Osteocyte (in vitro differentiated cells): ENCODE data around the gene KLHL2. TPM values are rescaled to one million over a fixed set of nuclear protein-coding genes. Genes with fewer than 3 reads are reported as not detected.
"Not testable (repeated sequence)": the region's sequence is repeated elsewhere in the genome, so short reads cannot be mapped to it uniquely, and the experiment has no call there.

Source experiments
- DNase-seq: peaks from one replicate; pipeline ENCODE4 v3.0.0; 2021; ENCODE audit warnings: mixed read lengths; ENCODE audit not compliant: unreplicated experiment; ENCODE audit errors: extremely low spot score
- H3K27ac Mint-ChIP-seq: one replicate; pipeline ENCODE4 v1.8.0; 2021; ENCODE audit warnings: mild to moderate bottlenecking, mixed read lengths; ENCODE audit not compliant: unreplicated experiment
- H3K27me3 Mint-ChIP-seq: one replicate; pipeline ENCODE4 v1.8.0; 2021; ENCODE audit warnings: mixed read lengths; ENCODE audit not compliant: unreplicated experiment
- H3K36me3 Mint-ChIP-seq: one replicate; pipeline ENCODE4 v1.8.0; 2021; ENCODE audit warnings: mixed read lengths; ENCODE audit not compliant: unreplicated experiment
- H3K4me1 Mint-ChIP-seq: one replicate; pipeline ENCODE4 v1.8.0; 2021; ENCODE audit warnings: mixed read lengths; ENCODE audit not compliant: unreplicated experiment
- H3K4me3 Mint-ChIP-seq: one replicate; pipeline ENCODE4 v1.8.0; 2021; ENCODE audit warnings: mild to moderate bottlenecking, moderate library complexity, mixed read lengths; ENCODE audit not compliant: unreplicated experiment
- H3K9me3 Mint-ChIP-seq: one replicate; pipeline ENCODE4 v1.8.0; 2021; ENCODE audit warnings: mixed read lengths; ENCODE audit not compliant: unreplicated experiment
- total RNA-seq: library from RNA; stranded (reverse); gene quantifications from 2 replicates; pipeline ENCODE4 v1.2.1, GENCODE V29; 2021
- TF ChIP-seq, protein P1 (sequence below): fragments of 200-600 bp; sonication (generic); IDR thresholded peaks from 2 replicates; pipeline ENCODE4 v1.5.0; 2021; ENCODE audit warnings: antibody characterized with exemption, mild to moderate bottlenecking, moderate library complexity

The KLHL2 gene
- total RNA-seq, 1 donor from 2014 or later: 19.1 TPM

- H3K9me3 Mint-ChIP-seq: peaks cover 9% of the 10 kb centered on the region
- TF ChIP-seq, protein P1, sequence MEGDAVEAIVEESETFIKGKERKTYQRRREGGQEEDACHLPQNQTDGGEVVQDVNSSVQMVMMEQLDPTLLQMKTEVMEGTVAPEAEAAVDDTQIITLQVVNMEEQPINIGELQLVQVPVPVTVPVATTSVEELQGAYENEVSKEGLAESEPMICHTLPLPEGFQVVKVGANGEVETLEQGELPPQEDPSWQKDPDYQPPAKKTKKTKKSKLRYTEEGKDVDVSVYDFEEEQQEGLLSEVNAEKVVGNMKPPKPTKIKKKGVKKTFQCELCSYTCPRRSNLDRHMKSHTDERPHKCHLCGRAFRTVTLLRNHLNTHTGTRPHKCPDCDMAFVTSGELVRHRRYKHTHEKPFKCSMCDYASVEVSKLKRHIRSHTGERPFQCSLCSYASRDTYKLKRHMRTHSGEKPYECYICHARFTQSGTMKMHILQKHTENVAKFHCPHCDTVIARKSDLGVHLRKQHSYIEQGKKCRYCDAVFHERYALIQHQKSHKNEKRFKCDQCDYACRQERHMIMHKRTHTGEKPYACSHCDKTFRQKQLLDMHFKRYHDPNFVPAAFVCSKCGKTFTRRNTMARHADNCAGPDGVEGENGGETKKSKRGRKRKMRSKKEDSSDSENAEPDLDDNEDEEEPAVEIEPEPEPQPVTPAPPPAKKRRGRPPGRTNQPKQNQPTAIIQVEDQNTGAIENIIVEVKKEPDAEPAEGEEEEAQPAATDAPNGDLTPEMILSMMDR: no peak
- DNase-seq: no peak
- H3K36me3 Mint-ChIP-seq: peaks cover 3% of the 10 kb centered on the region
- H3K27me3 Mint-ChIP-seq: peaks cover under 1% of the 10 kb centered on the region
- no peak overlapping the region for H3K27ac Mint-ChIP-seq
- H3K4me3 Mint-ChIP-seq: no peak overlapping the region
- no peaks in the 10 kb centered on the region for H3K4me1 Mint-ChIP-seq
Measured at GRCh38 chr4:165170819-165171218, 36.5 kb upstream of the KLHL2 start.

- not testable (repeated sequence) for H3K4me3 Mint-ChIP-seq, H3K27me3 Mint-ChIP-seq, H3K27ac Mint-ChIP-seq, H3K36me3 Mint-ChIP-seq, DNase-seq, H3K4me1 Mint-ChIP-seq
- H3K9me3 Mint-ChIP-seq: peaks cover 19% of the 10 kb centered on the region
Measured at GRCh38 chr4:165175470-165175869, 31.9 kb upstream of the KLHL2 start.

- no peaks in the 10 kb centered on the region for H3K27me3 Mint-ChIP-seq
- TF ChIP-seq, protein P1: no peak
- peaks cover 19% of the 10 kb centered on the region for H3K9me3 Mint-ChIP-seq
- no peak for DNase-seq
- no peak overlapping the region for H3K27ac Mint-ChIP-seq
- no peaks in the 10 kb centered on the region for H3K4me1 Mint-ChIP-seq
- peaks cover 3% of the 10 kb centered on the region for H3K36me3 Mint-ChIP-seq
- no peak overlapping the region for H3K4me3 Mint-ChIP-seq
Measured at GRCh38 chr4:165175879-165176278, 31.5 kb upstream of the KLHL2 start.

GRCh38 chr4:165177725-165178666 lies 29.4 kb upstream of the KLHL2 start:
- DNase-seq: no peak
- TF ChIP-seq, protein P1: no peak
- H3K4me1 Mint-ChIP-seq: no peaks in the 10 kb centered on the region
- H3K9me3 Mint-ChIP-seq: peaks cover 19% of the 10 kb centered on the region
- no peaks in the 10 kb centered on the region for H3K27me3 Mint-ChIP-seq
- H3K27ac Mint-ChIP-seq: no peak overlapping the region
- no peak overlapping the region for H3K4me3 Mint-ChIP-seq
- H3K36me3 Mint-ChIP-seq: peaks cover 3% of the 10 kb centered on the region

- H3K9me3 Mint-ChIP-seq: peaks cover 3% of the 10 kb centered on the region
- TF ChIP-seq, protein P1: no peak
- H3K4me1 Mint-ChIP-seq: no peaks in the 10 kb centered on the region
Measured at GRCh38 chr4:165184220-165184619, 23.1 kb upstream of the KLHL2 start.

GRCh38 chr4:165184998-165185397 lies 22.4 kb upstream of the KLHL2 start:
- H3K4me1 Mint-ChIP-seq, DNase-seq, H3K36me3 Mint-ChIP-seq, H3K27me3 Mint-ChIP-seq, H3K9me3 Mint-ChIP-seq, H3K4me3 Mint-ChIP-seq, H3K27ac Mint-ChIP-seq: not testable (repeated sequence)

More at GRCh38 chr4:165184220-165184619, 23.1 kb upstream of the KLHL2 start:
- Mint-ChIP-seq H3K27me3 (no peaks in the 10 kb centered on the region), H3K27ac (no peak overlapping the region), H3K36me3 (no peaks in the 10 kb centered on the region), H3K4me3 (no peak overlapping the region)
- DNase-seq: no peak
